HepG2 (cell line): ENCODE data around the gene GALNT17. TPM values are rescaled to one million over a fixed set of nuclear protein-coding genes. Genes with fewer than 3 reads are reported as not detected.

Experiments
- ATAC-seq: fragments of 200-7000 bp; cut with Tn5 transposase; 3 replicates; pipeline ENCODE4 v1.9.1; 2020; ENCODE audit warnings: mild to moderate bottlenecking, moderate library complexity
- BruUV-seq: library from RNA; stranded (reverse); fragments of 400-500 nt; replicated peaks from 2 replicates; lab custom pipeline; 2021; lab: Mats Ljungman, UMichigan
- CTCF ChIA-PET: fragments of 300-600 bp; formaldehyde crosslinking; extraction: SDS; loops from one replicate; lab custom pipeline; 2021; ENCODE audit warnings: low total read pairs, inconsistent platforms, low intra/inter-chr PET ratio; lab: Yijun Ruan, JAX
- POLR2A ChIA-PET: fragments of 350-600 bp; sonication (Branson Sonifier 250); formaldehyde crosslinking; loops from one replicate; lab custom pipeline; 2020; ENCODE audit warnings: antibody characterized with exemption, inconsistent platforms; lab: Yijun Ruan, JAX
- DNase-seq: peaks from one replicate; pipeline ENCODE4 v3.0.0-alpha.2; 2015; ENCODE audit warnings: low spot score
- FAIRE-seq: peaks from 3 replicates; lab custom pipeline; 2011; peaks lifted over from hg19 to GRCh38; lab: Jason Lieb, UNC
- H2AFZ ChIP-seq: one replicate; pipeline ENCODE4 v1.6.1; 2011; ENCODE audit warnings: low read length, inconsistent platforms
- H3K27ac ChIP-seq: fragments of 300-600 bp; 3 replicates; pipeline ENCODE4 v1.8.0; 2011; ENCODE audit warnings: mixed run types, mild to moderate bottlenecking, mixed read lengths, low read length, inconsistent platforms; ENCODE audit not compliant: insufficient read depth; ENCODE audit errors: extremely low read length
- H3K27me3 ChIP-seq, 2 experiments: fragments of 200-600 bp in 1 of 2; 2 replicates in 1 of 2; 3 replicates in 1 of 2; pipeline versions ENCODE4 v1.6.0 to v1.8.0; 2011; ENCODE audit warnings: low read length in 2 of 2, mild to moderate bottlenecking in 2 of 2, moderate library complexity in 2 of 2, inconsistent platforms in 1 of 2; ENCODE audit not compliant: insufficient read depth in 2 of 2, control insufficient read depth in 1 of 2
- H3K36me3 ChIP-seq, 2 experiments: fragments of 200-600 bp in 1 of 2; replicated peaks in 1 of 2; 2 replicates in 1 of 2; 3 replicates in 1 of 2; pipeline versions ENCODE4 v1.5.1 to v1.8.0; 2011; ENCODE audit warnings: low read length in 2 of 2, inconsistent platforms in 1 of 2; ENCODE audit not compliant: insufficient read depth in 2 of 2, control insufficient read depth in 1 of 2
- H3K4me1 ChIP-seq: 2 replicates; pipeline ENCODE4 v1.5.1; 2012; ENCODE audit warnings: low read length, inconsistent platforms; ENCODE audit not compliant: insufficient read depth
- H3K4me2 ChIP-seq: 2 replicates; pipeline ENCODE4 v1.6.0; 2011; ENCODE audit warnings: low read depth, low read length, inconsistent platforms
- H3K4me3 ChIP-seq, 3 experiments: fragments of 200-600 bp in 1 of 3; sonication (generic), shearing (Covaris generic) in 1 of 3; replicated peaks in 1 of 3; 2 replicates each; pipeline ENCODE4 v1.5.1; 2011 to 2016; ENCODE audit warnings: low read length in 3 of 3, inconsistent platforms in 2 of 3, low read depth in 2 of 3, mild to moderate bottlenecking in 2 of 3, control low read depth in 1 of 3, mixed read lengths in 1 of 3; ENCODE audit not compliant: insufficient read depth in 1 of 3
- H3K79me2 ChIP-seq: one replicate; pipeline ENCODE4 v1.6.1; 2011; ENCODE audit warnings: low read length, inconsistent platforms; ENCODE audit not compliant: insufficient read depth
- H3K9ac ChIP-seq: 2 replicates; pipeline ENCODE4 v1.6.0; 2011; ENCODE audit warnings: mild to moderate bottlenecking, low read depth, low read length, inconsistent platforms; ENCODE audit not compliant: insufficient read depth
- H3K9me3 ChIP-seq: 2 replicates; pipeline ENCODE4 v1.5.1; 2012; ENCODE audit warnings: mild to moderate bottlenecking, low read length
- H4K20me1 ChIP-seq: 2 replicates; pipeline ENCODE4 v1.6.0; 2011; ENCODE audit warnings: inconsistent platforms, mild to moderate bottlenecking, low read length, moderate library complexity; ENCODE audit not compliant: insufficient read depth
- ESRRA ChIP-seq: sonication (generic); formaldehyde crosslinking; IDR thresholded peaks from 2 replicates; pipeline ENCODE4 v1.5.1; 2020; ENCODE audit warnings: mild to moderate bottlenecking, low read depth, missing genetic modification reagents
- FOXO1 ChIP-seq: sonication (generic); formaldehyde crosslinking; IDR thresholded peaks from 2 replicates; pipeline ENCODE4 v1.4.0; 2020; ENCODE audit warnings: missing genetic modification reagents
- HMG20A ChIP-seq: IDR thresholded peaks from 2 replicates; pipeline ENCODE4 v1.6.1; 2016; ENCODE audit warnings: borderline replicate concordance
- MAFG ChIP-seq: sonication (generic); formaldehyde crosslinking; IDR thresholded peaks from 2 replicates; pipeline ENCODE4 v1.5.1; 2020; ENCODE audit warnings: mild to moderate bottlenecking, missing genetic modification reagents
- MTF2 ChIP-seq: sonication (generic); formaldehyde crosslinking; IDR thresholded peaks from 2 replicates; pipeline ENCODE4 v1.5.0; 2020; ENCODE audit warnings: missing genetic modification reagents, borderline replicate concordance
- PCBP1 ChIP-seq: fragments of 200-400 bp; formaldehyde crosslinking; IDR thresholded peaks from 2 replicates; pipeline ENCODE4 v1.6.1; 2017; ENCODE audit warnings: mild to moderate bottlenecking, low read depth, low read length, borderline replicate concordance
- PRMT3 ChIP-seq: sonication (generic); formaldehyde crosslinking; IDR thresholded peaks from 2 replicates; pipeline ENCODE4 v1.8.1; 2022; ENCODE audit warnings: low read depth, mild to moderate bottlenecking, moderate library complexity, missing genetic modification reagents, borderline replicate concordance
- RBM39 ChIP-seq: fragments of 200-400 bp; formaldehyde crosslinking; IDR thresholded peaks from one replicate; pipeline ENCODE4 v1.6.1; 2018; ENCODE audit warnings: antibody characterized with exemption, mild to moderate bottlenecking, low read depth, low read length; ENCODE audit not compliant: poor library complexity, severe bottlenecking
- SSRP1 ChIP-seq: IDR thresholded peaks from 2 replicates; pipeline ENCODE4 v1.6.1; 2016; ENCODE audit warnings: control low read depth
- ZMYM2 ChIP-seq: sonication (generic); formaldehyde crosslinking; IDR thresholded peaks from 2 replicates; pipeline ENCODE4 v1.8.0; 2022; ENCODE audit warnings: mild to moderate bottlenecking, missing genetic modification reagents
- ZNF335 ChIP-seq: sonication (generic); formaldehyde crosslinking; IDR thresholded peaks from 2 replicates; pipeline ENCODE4 v1.4.0; 2020; ENCODE audit warnings: missing genetic modification reagents
- ZNF773 ChIP-seq: sonication (generic); formaldehyde crosslinking; IDR thresholded peaks from 2 replicates; pipeline ENCODE4 v1.4.0; 2020; ENCODE audit warnings: missing genetic modification reagents, borderline replicate concordance
- WGBS: methylation state at CpG from one replicate; pipeline ENCODE4 v1.1.6; 2017; ENCODE audit warnings: low lambda C conversion rate; 5-methylcytosine and 5-hydroxymethylcytosine counted together
- in situ Hi-C: cut with HindIII; loops from 2 replicates; pipeline ENCODE4 v1.10.0; 2017; ENCODE audit warnings: low pct_unique_long_range_greater_than_20kb; ENCODE audit not compliant: extremely low pct_ligation_motif_present
- intact Hi-C: fragments of 100-400 bp; cut with micrococcal nuclease; formaldehyde crosslinking; loops from one replicate; pipeline ENCODE4 v1.10.0; 2022; ENCODE audit not compliant: unreplicated experiment
- polyA plus RNA-seq, 8 experiments: library from polyadenylated mRNA; depleted of rRNA in 3 of 8; stranded (reverse) in 7 of 8; unstranded in 1 of 8; fragments of >200 nt; fragmentation: Illumina TruSeq in 4 of 8; extraction: Trizol in 4 of 8; gene quantifications; 2 replicates each; pipeline versions ENCODE4 v1.2.1 to v1.2.3, GENCODE V29; 2011 to 2016; ENCODE audit warnings: low read depth in 4 of 8, missing spikeins in 1 of 8, mixed read lengths in 1 of 8; ENCODE audit not compliant: insufficient read depth in 1 of 8
- total RNA-seq, 5 experiments: library from RNA; depleted of rRNA; stranded (reverse); fragments of >200 nt; fragmentation: Illumina TruSeq; extraction: Trizol; gene quantifications; 2 replicates each; pipeline ENCODE4 v1.2.3, GENCODE V29; 2016; ENCODE audit warnings: low read depth in 1 of 5

The GALNT17 gene
- total and polyA plus RNA-seq, 2 of the 13 experiments (the other 11 are each of a cell fraction or from before 2014, with no cell fraction given) = not detected

DNA sequence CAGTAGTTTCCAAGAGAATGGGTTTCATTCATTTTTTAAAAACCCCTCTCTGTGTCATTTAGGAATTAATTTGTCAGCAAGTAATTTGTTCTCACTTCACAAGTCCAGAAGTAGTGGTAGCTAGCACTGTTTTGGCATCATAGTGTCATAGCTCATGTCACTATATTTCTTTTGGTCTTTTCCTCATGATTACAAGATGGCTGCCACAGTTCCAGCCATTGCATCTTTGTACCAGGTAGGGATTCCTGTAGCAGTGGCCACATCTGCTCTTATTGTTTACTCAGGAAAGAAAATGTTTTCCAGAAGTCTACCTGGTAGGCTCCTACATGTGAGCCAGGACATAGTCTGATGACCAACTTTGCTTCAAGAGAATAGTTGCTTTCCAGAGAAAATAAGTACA lies 16.2 kb downstream of the GALNT17 start:
- no peaks in the 10 kb centered on the region for H4K20me1 ChIP-seq
- ChIA-PET POLR2A (no interaction called here), CTCF (no interaction called here)
- BruUV-seq = no TSS peak
- H3K27me3 ChIP-seq = peaks cover 1 to 4% of the 10 kb centered on the region in 2 experiments; a peak in 3 of 5 replicates
- in situ Hi-C loops (no loop called here), intact Hi-C loops (no loop called here)
- DNase-seq (no peak), ATAC-seq (no peak), FAIRE-seq (no peak)
- H3K4me2 ChIP-seq = no peak overlapping the region
- H3K9me3 ChIP-seq = no peaks in the 10 kb centered on the region
- no peaks in the 10 kb centered on the region for H3K4me1 ChIP-seq
- H3K27ac ChIP-seq = no peak overlapping the region
- no peaks in the 10 kb centered on the region for H3K36me3 ChIP-seq
- no peak overlapping the region for H2AFZ ChIP-seq
- H3K4me3 ChIP-seq = no peak overlapping the region
- H3K9ac ChIP-seq = no peak overlapping the region
- H3K79me2 ChIP-seq = no peaks in the 10 kb centered on the region
- TF ChIP-seq MTF2 (CRISPR knock-in tag) (no peak), FOXO1 (CRISPR knock-in tag) (no peak), HMG20A (CRISPR knock-in tag) (no peak), ZNF773 (CRISPR knock-in tag) (no peak), RBM39 (no peak), SSRP1 (CRISPR knock-in tag) (no peak)
- TF ChIP-seq, all 625 proteins: peak for 0

DNA sequence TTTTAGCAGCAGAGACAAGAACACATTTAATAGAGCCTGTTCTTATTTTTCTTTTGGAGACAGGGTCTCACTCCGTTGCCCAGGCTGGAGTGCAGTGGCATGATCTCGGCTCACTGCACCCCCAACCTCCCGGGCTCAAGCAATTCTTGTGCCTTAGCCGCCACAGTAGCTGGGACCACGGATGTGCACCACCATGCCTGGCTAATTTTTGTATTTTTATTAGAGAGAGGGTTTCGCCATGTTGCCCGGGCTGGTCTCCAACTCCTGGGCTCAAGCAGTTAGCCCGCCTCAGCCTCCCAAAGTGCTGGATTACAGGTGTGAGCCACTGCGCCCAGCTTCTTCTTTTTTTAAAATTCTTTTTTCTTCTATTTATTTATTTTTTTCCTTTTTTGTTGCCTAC lies 23.3 kb downstream of the GALNT17 start:
- Histone ChIP-seq H4K20me1 (no peaks in the 10 kb centered on the region), H3K27me3 (no peaks in the 10 kb centered on the region; a peak in 1 of 5 replicates), H3K36me3 (no peaks in the 10 kb centered on the region), H3K27ac (no peak overlapping the region), H3K79me2 (no peaks in the 10 kb centered on the region), H3K9ac (no peak overlapping the region), H3K4me2 (no peak overlapping the region), H3K4me1 (no peaks in the 10 kb centered on the region), H3K9me3 (no peaks in the 10 kb centered on the region), H3K4me3 (no peak overlapping the region), H2AFZ (no peak overlapping the region)
- TF ChIP-seq PCBP1 (no peak), ZMYM2 (CRISPR knock-in tag) (no peak), PRMT3 (CRISPR knock-in tag) (no peak), ZNF335 (CRISPR knock-in tag) (no peak), MAFG (CRISPR knock-in tag) (no peak), ESRRA (CRISPR knock-in tag) (no peak)
- no peak for ATAC-seq
- BruUV-seq = no TSS peak
- intact Hi-C loops (no loop called here), in situ Hi-C loops (no loop called here)
- 18% methylated on average over 9 of the region's 9 CpGs for WGBS
- no peak for FAIRE-seq
- ChIA-PET POLR2A (no interaction called here), CTCF (no interaction called here)
- DNase-seq = no peak
